ENCODE results near the gene CA5B.
"Not testable (repeated sequence)": the region's sequence is repeated elsewhere in the genome, so short reads cannot be mapped to it uniquely, and the experiment has no call there.

Gene CA5B, protein sequence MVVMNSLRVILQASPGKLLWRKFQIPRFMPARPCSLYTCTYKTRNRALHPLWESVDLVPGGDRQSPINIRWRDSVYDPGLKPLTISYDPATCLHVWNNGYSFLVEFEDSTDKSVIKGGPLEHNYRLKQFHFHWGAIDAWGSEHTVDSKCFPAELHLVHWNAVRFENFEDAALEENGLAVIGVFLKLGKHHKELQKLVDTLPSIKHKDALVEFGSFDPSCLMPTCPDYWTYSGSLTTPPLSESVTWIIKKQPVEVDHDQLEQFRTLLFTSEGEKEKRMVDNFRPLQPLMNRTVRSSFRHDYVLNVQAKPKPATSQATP
- 38.3 to 85.1 (median 48.6) reads per million in 3 donors for total RNA-seq

DNA sequence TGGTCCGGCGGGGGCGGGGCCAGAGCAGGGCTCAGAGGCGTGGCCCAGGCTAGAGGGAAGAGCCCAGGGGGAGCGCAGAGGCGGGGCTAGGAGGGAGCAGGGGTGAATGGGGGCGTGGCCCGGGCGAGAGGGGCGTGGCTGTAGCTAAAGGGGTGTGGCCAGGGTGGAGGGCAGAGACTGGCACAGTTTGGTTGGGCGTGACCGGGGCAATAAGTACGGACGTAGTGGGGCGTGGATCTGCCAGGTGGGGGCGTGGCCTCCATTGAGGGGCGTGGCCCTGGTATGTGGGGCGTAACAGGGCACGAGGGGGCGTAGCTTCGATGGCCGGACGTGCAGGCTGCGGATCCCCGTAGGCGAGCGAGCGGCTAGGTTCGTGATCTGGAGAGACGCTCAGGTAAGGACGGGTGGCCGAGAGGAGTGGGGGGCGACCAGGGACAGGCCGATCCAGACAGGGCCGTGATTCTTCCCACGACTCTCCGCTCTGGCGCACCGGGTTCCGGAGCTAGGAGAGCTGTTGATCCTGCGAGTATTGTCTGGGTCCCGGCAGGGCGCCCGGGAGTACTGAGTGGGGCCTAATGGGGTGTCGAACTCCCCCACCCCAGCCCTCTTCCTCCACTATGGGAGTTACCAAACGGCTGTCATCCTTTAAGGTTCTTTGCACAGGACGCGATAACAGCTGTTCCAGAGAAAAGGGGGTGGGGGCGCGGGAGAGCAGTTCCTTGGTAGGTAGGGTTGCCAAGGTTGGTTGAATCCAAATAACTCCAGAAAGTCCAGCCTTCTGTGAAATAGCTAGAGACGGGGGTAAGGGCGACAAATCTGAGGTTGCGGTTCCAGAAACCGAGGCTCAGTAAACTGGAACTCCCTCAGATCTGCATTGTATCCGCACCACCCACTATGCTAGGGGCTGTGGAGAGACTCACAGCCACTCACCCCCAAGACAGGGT is at the start of gene CA5B:
CA5B (plus strand) TSS at position 312 of the 944 bp plus-strand sequence. CDS start 11,754 bp downstream, outside the sequence.
- Histone ChIP-seq H3K9me3 (ENCODE audit: control insufficient read depth, low read length) (no peaks in the 10 kb centered on the region), H3K4me3 (ENCODE audit: insufficient read depth, low read depth, low read length, poor library complexity, severe bottlenecking) (peak within 1 kb of the TSS; percentile 82), H3K4me1 (ENCODE audit: control insufficient read depth, insufficient read depth, low read length, poor library complexity, severe bottlenecking) (peaks cover 20% of the 10 kb centered on the region), H3K27ac (ENCODE audit: insufficient read depth, low read length, poor library complexity, severe bottlenecking) (peak within 1 kb of the TSS; percentile 90), H3K27me3 (replicated peaks; ENCODE audit: control insufficient read depth, insufficient read depth, low read length, poor library complexity, severe bottlenecking) (no peaks in the 10 kb centered on the region), H3K36me3 (ENCODE audit: control insufficient read depth, insufficient read depth, low read length) (peaks cover 6% of the 10 kb centered on the region)
- DNase-seq = peak; percentile 95 to 99 (median 97)

DNA sequence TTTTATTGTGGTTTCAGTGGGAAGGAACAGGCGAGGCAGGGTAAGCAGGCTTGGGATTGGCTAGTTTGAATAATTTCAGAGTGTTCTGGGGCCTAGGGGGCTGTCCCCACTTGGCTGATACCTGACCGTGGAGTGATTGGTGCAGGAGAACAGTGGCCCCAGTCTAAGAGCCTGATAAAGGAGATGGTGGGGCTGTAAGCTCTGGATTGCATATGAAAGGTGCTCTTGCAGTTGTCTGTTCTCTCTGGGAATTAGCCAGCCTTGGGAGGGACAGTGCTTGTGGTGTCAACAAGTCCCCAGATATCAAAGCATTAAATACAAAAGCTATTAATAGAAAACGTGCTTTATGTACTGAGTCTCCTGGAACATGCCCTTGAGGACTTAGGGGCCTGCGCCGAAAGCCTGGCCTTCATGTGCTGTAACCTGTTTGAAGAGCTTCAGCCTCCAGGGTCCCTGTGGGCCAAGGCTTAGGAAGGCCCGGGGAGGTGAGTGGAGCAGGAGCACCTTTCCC is 43.1 kb upstream of the CA5B start:
- Histone ChIP-seq H3K36me3 (ENCODE audit: control insufficient read depth, insufficient read depth, low read length) (peaks cover 7% of the 10 kb centered on the region), H3K27ac (ENCODE audit: insufficient read depth, low read length, poor library complexity, severe bottlenecking) (no peak overlapping the region), H3K27me3 (replicated peaks; ENCODE audit: control insufficient read depth, insufficient read depth, low read length, poor library complexity, severe bottlenecking) (no peaks in the 10 kb centered on the region), H3K4me1 (ENCODE audit: control insufficient read depth, insufficient read depth, low read length, poor library complexity, severe bottlenecking) (no peaks in the 10 kb centered on the region), H3K9me3 (ENCODE audit: control insufficient read depth, low read length) (no peaks in the 10 kb centered on the region), H3K4me3 (ENCODE audit: insufficient read depth, low read depth, low read length, poor library complexity, severe bottlenecking) (no peak overlapping the region)
- DNase-seq = no peak

DNA sequence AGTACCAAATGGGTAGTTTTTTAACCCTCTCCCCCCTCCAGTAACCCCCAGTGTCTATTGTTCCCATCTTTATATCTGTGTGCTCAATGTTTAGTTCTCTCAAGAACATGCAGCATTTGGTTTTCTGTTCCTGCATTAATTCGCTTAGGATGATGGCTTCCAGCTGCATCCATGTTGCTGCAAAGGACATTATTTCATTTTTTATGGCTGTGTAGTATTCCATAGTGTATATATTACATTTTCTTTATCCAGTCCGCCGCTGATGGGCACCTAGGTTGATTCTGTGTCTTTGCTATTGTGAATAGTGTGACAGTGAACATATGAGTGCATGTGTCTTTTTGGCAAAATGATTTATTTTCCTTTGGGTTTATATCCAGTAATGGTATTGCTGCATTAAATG is 41.6 kb upstream of the CA5B start:
- H3K36me3 ChIP-seq (ENCODE audit: control insufficient read depth, insufficient read depth, low read length) = peaks cover 2% of the 10 kb centered on the region

DNA sequence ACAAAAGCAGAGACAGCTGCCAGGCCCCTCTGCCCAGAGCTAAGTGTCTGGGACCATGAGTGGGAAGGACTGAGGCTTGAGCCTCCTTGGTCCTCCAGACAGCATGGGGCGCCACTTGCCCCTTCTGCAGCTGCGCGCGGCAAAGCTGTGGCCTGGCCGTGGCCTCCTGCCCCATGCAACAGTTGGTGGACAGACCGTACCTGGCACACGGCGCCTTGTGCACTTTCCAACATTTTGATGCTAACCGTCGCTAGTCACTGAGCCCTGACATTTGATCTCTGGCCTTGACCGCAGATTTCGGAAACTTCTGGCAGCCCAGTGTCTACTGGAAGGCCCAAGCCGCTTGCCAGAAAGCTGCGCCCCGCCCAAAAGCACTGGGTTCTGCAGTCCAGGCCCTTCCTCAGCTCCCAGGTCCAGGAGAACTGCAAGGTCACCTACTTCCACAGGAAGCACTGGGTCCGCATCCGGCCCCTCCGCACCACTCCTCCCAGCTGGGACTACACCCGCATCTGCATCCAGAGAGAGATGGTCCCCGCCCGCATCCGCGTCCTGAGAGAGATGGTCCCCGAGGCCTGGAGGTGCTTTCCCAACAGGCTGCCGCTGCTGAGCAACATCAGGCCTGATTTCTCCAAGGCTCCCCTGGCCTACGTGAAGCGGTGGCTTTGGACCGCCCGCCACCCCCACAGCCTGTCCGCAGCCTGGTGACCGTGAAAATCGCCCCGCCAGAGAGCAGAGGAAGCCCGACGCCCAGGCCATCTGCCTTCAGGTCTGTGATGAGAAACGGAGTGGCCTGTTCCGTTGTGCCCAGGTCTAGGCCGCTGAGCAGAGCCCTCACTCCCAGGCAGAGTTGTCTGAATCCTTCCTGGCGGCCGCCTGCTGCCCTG is 35.3 kb upstream of the CA5B start:
- H3K36me3 ChIP-seq (ENCODE audit: control insufficient read depth, insufficient read depth, low read length) = peaks cover 2% of the 10 kb centered on the region
- no peak for DNase-seq
- H3K9me3 ChIP-seq (ENCODE audit: control insufficient read depth, low read length) = no peaks in the 10 kb centered on the region
- H3K27me3 ChIP-seq (replicated peaks; ENCODE audit: control insufficient read depth, insufficient read depth, low read length, poor library complexity, severe bottlenecking) = no peaks in the 10 kb centered on the region
- no peak overlapping the region for H3K4me3 ChIP-seq (ENCODE audit: insufficient read depth, low read depth, low read length, poor library complexity, severe bottlenecking)
- H3K27ac ChIP-seq (ENCODE audit: insufficient read depth, low read length, poor library complexity, severe bottlenecking) = no peak overlapping the region
- no peaks in the 10 kb centered on the region for H3K4me1 ChIP-seq (ENCODE audit: control insufficient read depth, insufficient read depth, low read length, poor library complexity, severe bottlenecking)

More for the DNA sequence above, 41.6 kb upstream of the CA5B start:
- Histone ChIP-seq H3K27ac (ENCODE audit: insufficient read depth, low read length, poor library complexity, severe bottlenecking) (no peak overlapping the region), H3K27me3 (replicated peaks; ENCODE audit: control insufficient read depth, insufficient read depth, low read length, poor library complexity, severe bottlenecking) (no peaks in the 10 kb centered on the region), H3K9me3 (ENCODE audit: control insufficient read depth, low read length) (no peaks in the 10 kb centered on the region), H3K4me3 (ENCODE audit: insufficient read depth, low read depth, low read length, poor library complexity, severe bottlenecking) (no peak overlapping the region), H3K4me1 (ENCODE audit: control insufficient read depth, insufficient read depth, low read length, poor library complexity, severe bottlenecking) (no peaks in the 10 kb centered on the region)
- DNase-seq = no peak

DNA sequence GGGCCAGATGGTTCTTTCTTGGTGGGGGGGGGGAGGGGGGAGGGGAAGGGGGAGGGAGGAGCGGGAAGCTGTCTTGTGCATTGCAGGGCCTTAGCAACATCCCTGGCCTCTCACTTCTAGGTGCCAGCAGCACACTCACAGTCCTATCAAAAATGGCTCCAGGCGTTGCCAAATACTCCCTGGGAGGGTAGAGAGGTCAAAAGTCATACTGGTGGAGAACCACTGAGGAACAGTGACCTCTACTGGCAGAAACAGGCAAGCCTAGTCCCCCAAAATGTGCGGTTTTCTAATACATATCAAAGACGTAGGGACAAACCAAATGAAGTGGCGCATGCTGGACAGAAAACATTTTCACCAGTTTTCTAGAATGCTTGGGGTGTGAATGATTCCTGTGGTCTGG is 34.3 kb upstream of the CA5B start:
- H3K36me3 ChIP-seq (ENCODE audit: control insufficient read depth, insufficient read depth, low read length) = not testable (repeated sequence)

DNA sequence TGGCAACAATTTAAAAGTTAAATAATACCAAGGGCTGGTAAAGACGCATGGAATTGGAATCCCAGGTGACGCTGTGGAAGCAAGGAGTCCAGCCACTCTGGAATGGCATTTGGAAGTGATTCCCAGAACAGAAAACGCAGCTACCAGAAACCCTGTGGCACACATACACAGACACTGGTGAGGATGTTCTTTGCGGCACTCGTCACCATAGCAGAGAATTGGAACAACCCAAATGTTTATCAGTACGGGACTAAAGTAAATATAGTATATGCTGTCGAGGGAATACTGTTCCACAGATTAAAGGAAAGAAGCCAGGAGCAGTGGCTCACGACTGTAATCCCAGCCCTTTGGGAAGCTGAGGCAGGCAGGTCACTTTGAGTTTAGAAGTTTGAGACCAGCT is 33.8 kb upstream of the CA5B start:
- H3K27ac ChIP-seq (ENCODE audit: insufficient read depth, low read length, poor library complexity, severe bottlenecking); H3K9me3 ChIP-seq (ENCODE audit: control insufficient read depth, low read length); H3K4me1 ChIP-seq (ENCODE audit: control insufficient read depth, insufficient read depth, low read length, poor library complexity, severe bottlenecking); H3K27me3 ChIP-seq (replicated peaks; ENCODE audit: control insufficient read depth, insufficient read depth, low read length, poor library complexity, severe bottlenecking); H3K36me3 ChIP-seq (ENCODE audit: control insufficient read depth, insufficient read depth, low read length); DNase-seq; H3K4me3 ChIP-seq (ENCODE audit: insufficient read depth, low read depth, low read length, poor library complexity, severe bottlenecking): not testable (repeated sequence)

More for the DNA sequence above, 34.3 kb upstream of the CA5B start:
- H3K4me3 ChIP-seq (ENCODE audit: insufficient read depth, low read depth, low read length, poor library complexity, severe bottlenecking); DNase-seq; H3K27ac ChIP-seq (ENCODE audit: insufficient read depth, low read length, poor library complexity, severe bottlenecking); H3K9me3 ChIP-seq (ENCODE audit: control insufficient read depth, low read length); H3K27me3 ChIP-seq (replicated peaks; ENCODE audit: control insufficient read depth, insufficient read depth, low read length, poor library complexity, severe bottlenecking); H3K4me1 ChIP-seq (ENCODE audit: control insufficient read depth, insufficient read depth, low read length, poor library complexity, severe bottlenecking): not testable (repeated sequence)

DNA sequence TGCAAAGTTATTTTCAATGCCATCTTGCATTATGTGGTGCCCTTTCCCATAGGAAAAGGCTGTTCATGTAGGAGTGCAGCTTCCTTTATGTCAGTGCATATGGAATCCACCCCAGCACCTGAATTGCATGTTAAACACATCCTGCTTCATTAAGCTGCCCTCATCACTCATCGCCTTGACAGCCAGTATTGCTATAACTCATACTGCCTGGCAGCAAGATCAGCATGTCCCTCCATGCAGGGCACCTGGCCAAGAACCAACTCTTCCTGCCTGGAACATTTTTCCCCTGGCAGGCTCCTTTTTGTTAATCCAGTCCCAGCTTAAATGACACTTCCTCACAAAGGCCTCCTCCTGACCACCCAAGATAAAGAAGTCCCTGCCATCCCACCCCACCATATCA is 23.5 kb upstream of the CA5B start:
- no peaks in the 10 kb centered on the region for H3K9me3 ChIP-seq (ENCODE audit: control insufficient read depth, low read length)

DNA sequence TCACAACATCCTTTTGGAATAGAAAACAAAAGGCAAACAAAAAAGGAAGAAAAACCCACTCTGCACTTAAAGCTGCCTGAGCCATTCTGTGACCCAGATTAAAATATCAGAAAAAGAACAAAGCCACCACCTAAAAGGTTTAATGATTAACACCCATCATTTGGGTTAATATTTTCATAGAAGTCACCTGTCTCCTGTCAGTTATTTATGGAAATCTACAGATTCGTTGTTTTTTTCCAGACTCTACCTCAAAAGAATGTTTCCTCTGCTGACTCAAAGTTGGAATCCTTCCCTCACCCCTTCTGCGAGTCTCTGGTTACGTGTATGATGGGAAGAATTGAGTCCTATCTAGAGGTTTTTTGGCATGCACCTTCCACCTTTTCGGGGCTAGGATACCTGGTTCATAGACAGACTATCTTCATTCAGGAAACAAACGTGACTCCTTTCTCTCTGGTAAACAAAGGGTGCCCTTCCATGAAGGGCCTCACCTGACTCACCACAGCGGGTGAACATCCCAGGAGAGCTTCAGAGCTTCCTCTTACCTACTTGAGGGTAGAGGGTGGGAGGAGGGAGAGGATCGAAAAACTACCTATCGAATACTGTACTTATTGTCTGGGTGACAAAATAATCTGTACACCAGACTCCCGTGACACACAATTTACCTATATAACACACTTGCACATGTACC is 19.6 kb upstream of the CA5B start:
- Histone ChIP-seq H3K4me3 (ENCODE audit: insufficient read depth, low read depth, low read length, poor library complexity, severe bottlenecking) (no peak overlapping the region), H3K36me3 (ENCODE audit: control insufficient read depth, insufficient read depth, low read length) (no peaks in the 10 kb centered on the region), H3K4me1 (ENCODE audit: control insufficient read depth, insufficient read depth, low read length, poor library complexity, severe bottlenecking) (no peaks in the 10 kb centered on the region), H3K27me3 (replicated peaks; ENCODE audit: control insufficient read depth, insufficient read depth, low read length, poor library complexity, severe bottlenecking) (no peaks in the 10 kb centered on the region), H3K27ac (ENCODE audit: insufficient read depth, low read length, poor library complexity, severe bottlenecking) (no peak overlapping the region), H3K9me3 (ENCODE audit: control insufficient read depth, low read length) (no peaks in the 10 kb centered on the region)
- DNase-seq = no peak

More for the DNA sequence above, 23.5 kb upstream of the CA5B start:
- Histone ChIP-seq H3K27ac (ENCODE audit: insufficient read depth, low read length, poor library complexity, severe bottlenecking) (no peak overlapping the region), H3K36me3 (ENCODE audit: control insufficient read depth, insufficient read depth, low read length) (no peaks in the 10 kb centered on the region), H3K4me3 (ENCODE audit: insufficient read depth, low read depth, low read length, poor library complexity, severe bottlenecking) (no peak overlapping the region), H3K27me3 (replicated peaks; ENCODE audit: control insufficient read depth, insufficient read depth, low read length, poor library complexity, severe bottlenecking) (no peaks in the 10 kb centered on the region), H3K4me1 (ENCODE audit: control insufficient read depth, insufficient read depth, low read length, poor library complexity, severe bottlenecking) (no peaks in the 10 kb centered on the region)
- no peak for DNase-seq

DNA sequence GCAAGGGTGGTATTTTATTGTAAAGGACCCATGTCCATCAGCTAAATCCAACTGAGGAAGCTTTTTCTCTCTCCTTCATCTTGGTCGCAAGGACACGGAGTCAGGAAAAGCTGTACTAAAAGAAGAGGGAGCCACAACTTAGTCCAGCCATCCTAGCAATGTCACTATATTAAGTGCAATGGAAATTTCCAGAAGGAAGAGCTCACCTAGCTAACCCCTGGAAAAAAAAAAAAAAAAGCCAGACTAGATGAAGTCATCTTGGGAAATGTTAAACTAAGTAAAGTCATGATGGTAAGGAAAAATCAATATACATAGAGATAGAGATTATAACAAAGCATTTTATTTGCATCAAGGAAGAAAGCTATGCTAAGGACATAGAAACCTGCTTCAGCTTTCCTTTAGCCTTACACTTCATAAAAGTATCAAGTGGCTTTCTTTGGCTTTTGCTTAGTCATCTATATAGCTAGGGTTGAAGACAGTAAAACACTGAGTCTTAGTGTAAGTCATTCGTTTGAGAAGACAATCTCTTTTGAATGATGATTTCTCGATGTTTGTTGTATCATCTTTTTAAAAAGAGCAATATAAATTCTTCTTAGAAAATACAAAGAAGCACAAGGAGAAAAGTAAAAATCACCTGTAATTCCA is 18.6 kb upstream of the CA5B start:
- H3K27me3 ChIP-seq (replicated peaks; ENCODE audit: control insufficient read depth, insufficient read depth, low read length, poor library complexity, severe bottlenecking) = no peaks in the 10 kb centered on the region
- H3K4me3 ChIP-seq (ENCODE audit: insufficient read depth, low read depth, low read length, poor library complexity, severe bottlenecking) = no peak overlapping the region
- no peak overlapping the region for H3K27ac ChIP-seq (ENCODE audit: insufficient read depth, low read length, poor library complexity, severe bottlenecking)
- no peaks in the 10 kb centered on the region for H3K36me3 ChIP-seq (ENCODE audit: control insufficient read depth, insufficient read depth, low read length)
- DNase-seq = no peak
- no peaks in the 10 kb centered on the region for H3K9me3 ChIP-seq (ENCODE audit: control insufficient read depth, low read length)
- no peaks in the 10 kb centered on the region for H3K4me1 ChIP-seq (ENCODE audit: control insufficient read depth, insufficient read depth, low read length, poor library complexity, severe bottlenecking)

All from effector memory CD4-positive, alpha-beta T cell (primary cell).